Naive B cell (primary cell): ENCODE results near the gene TBC1D24. TPM values are rescaled to one million over a fixed set of nuclear protein-coding genes. Genes with fewer than 3 reads are reported as not detected.

Source experiments
- ATAC-seq, 2 donors: fragments of 150-1000 bp; cut with Tn5 transposase; 2 replicates each; pipeline ENCODE4 v1.10.0; 2021; ENCODE audit warnings: low read depth in 2 of 2, mild to moderate bottlenecking in 2 of 2, moderate library complexity in 2 of 2
- DNase-seq: peaks from one replicate; pipeline ENCODE4 v3.0.0; 2022
- H3K27ac Mint-ChIP-seq, 6 donors: one replicate each; pipeline ENCODE4 v1.8.0; 2020 to 2022; ENCODE audit warnings: mild to moderate bottlenecking in 6 of 6, mixed read lengths in 6 of 6, moderate library complexity in 5 of 6, inconsistent platforms in 2 of 6
- H3K27me3 Mint-ChIP-seq, 3 donors: one replicate each; pipeline ENCODE4 v1.8.0; 2021 to 2022; ENCODE audit warnings: mixed read lengths in 3 of 3, mild to moderate bottlenecking in 1 of 3
- H3K36me3 Mint-ChIP-seq, 2 donors: one replicate each; pipeline ENCODE4 v1.8.0; 2020 to 2022; ENCODE audit warnings: mixed read lengths in 2 of 2, inconsistent platforms in 1 of 2, mild to moderate bottlenecking in 1 of 2
- H3K4me1 Mint-ChIP-seq, 3 donors: one replicate each; pipeline ENCODE4 v1.8.0; 2020 to 2022; ENCODE audit warnings: mixed read lengths in 3 of 3, inconsistent platforms in 1 of 3, mild to moderate bottlenecking in 1 of 3, moderate library complexity in 1 of 3
- H3K4me3 Mint-ChIP-seq, 8 donors: one replicate each; pipeline ENCODE4 v1.8.0; 2020 to 2022; ENCODE audit warnings: mild to moderate bottlenecking in 8 of 8, mixed read lengths in 8 of 8, moderate library complexity in 8 of 8, inconsistent platforms in 2 of 8
- H3K9me3 Mint-ChIP-seq, 7 donors: one replicate each; pipeline ENCODE4 v1.8.0; 2020 to 2022; ENCODE audit warnings: mixed read lengths in 7 of 7, mild to moderate bottlenecking in 5 of 7, inconsistent platforms in 2 of 7, moderate library complexity in 1 of 7
- polyA plus RNA-seq, 6 donors: library from polyadenylated mRNA; unstranded; fragments of 300-500 nt; fragmentation: Illumina TruSeq; gene quantifications; one replicate each; pipeline ENCODE4 v1.2.3, GENCODE V29; 2021; ENCODE audit warnings: low read depth in 6 of 6

The TBC1D24 gene
- polyA plus RNA-seq, 6 donors from 2014 or later: 0.22 to 3.3 (median 2.5) TPM

GRCh38 chr16:2507052-2507659 lies 32.2 kb downstream of the TBC1D24 start:
- Mint-ChIP-seq H3K4me1 (peaks cover 45 to 65% (median 61%) of the 10 kb centered on the region in 3 donors), H3K27ac (peak overlapping the region; percentile 86 to 99 (median 97)), H3K4me3 (peak overlapping the region; percentile 2 to 88 (median 75)), H3K36me3 (no peaks in the 10 kb centered on the region), H3K9me3 (no peaks in the 10 kb centered on the region), H3K27me3 (no peaks in the 10 kb centered on the region)
- ATAC-seq (peak; percentile 88 to 90), DNase-seq (peak; percentile 84)

- Mint-ChIP-seq H3K36me3 (no peaks in the 10 kb centered on the region), H3K4me1 (peaks cover 50 to 70% (median 66%) of the 10 kb centered on the region in 3 donors), H3K27ac (peak overlapping the region; percentile 41 to 99 (median 97)), H3K27me3 (no peaks in the 10 kb centered on the region), H3K9me3 (no peaks in the 10 kb centered on the region), H3K4me3 (peak overlapping the region in 7 of 8 donors; percentile 2 to 90 (median 77))
- DNase-seq: no peak
- peak in 1 of 2 donors; percentile 2 for ATAC-seq
Measured at GRCh38 chr16:2507665-2508064, 32.7 kb downstream of the TBC1D24 start.

GRCh38 chr16:2508722-2509400 lies 33.9 kb downstream of the TBC1D24 start:
- no peaks in the 10 kb centered on the region for H3K36me3 Mint-ChIP-seq
- peak overlapping the region in 7 of 8 donors; percentile 12 to 90 (median 82) for H3K4me3 Mint-ChIP-seq
- H3K9me3 Mint-ChIP-seq: no peaks in the 10 kb centered on the region
- DNase-seq (no peak), ATAC-seq (no peak)
- H3K4me1 Mint-ChIP-seq: peaks cover 54 to 79% (median 74%) of the 10 kb centered on the region in 3 donors
- no peaks in the 10 kb centered on the region for H3K27me3 Mint-ChIP-seq
- peak overlapping the region; percentile 97 to 100 (median 99) for H3K27ac Mint-ChIP-seq

GRCh38 chr16:2511128-2511800 lies 36.3 kb downstream of the TBC1D24 start:
- no peak for ATAC-seq
- Mint-ChIP-seq H3K36me3 (peaks cover 0 to 3% of the 10 kb centered on the region in 2 donors), H3K4me3 (peak overlapping the region in 5 of 8 donors; percentile 42 to 90 (median 64)), H3K27me3 (no peaks in the 10 kb centered on the region), H3K9me3 (no peaks in the 10 kb centered on the region), H3K4me1 (peaks cover 61 to 87% (median 87%) of the 10 kb centered on the region in 3 donors), H3K27ac (peak overlapping the region in 5 of 6 donors; percentile 85 to 100 (median 99))
- DNase-seq: no peak

- Mint-ChIP-seq H3K4me1 (peaks cover 66 to 90% (median 87%) of the 10 kb centered on the region in 3 donors), H3K9me3 (no peaks in the 10 kb centered on the region), H3K27ac (peak overlapping the region; percentile 92 to 100 (median 98)), H3K27me3 (no peaks in the 10 kb centered on the region), H3K36me3 (peaks cover 0 to 9% of the 10 kb centered on the region in 2 donors), H3K4me3 (peak overlapping the region; percentile 81 to 94 (median 90))
- no peak for DNase-seq
- ATAC-seq: no peak
Measured at GRCh38 chr16:2511996-2512734, 37.2 kb downstream of the TBC1D24 start.

- peak overlapping the region; percentile 96 to 100 (median 98) for H3K27ac Mint-ChIP-seq
- DNase-seq (no peak), ATAC-seq (peak in 1 of 2 donors; percentile 2)
- no peaks in the 10 kb centered on the region for H3K9me3 Mint-ChIP-seq
- no peaks in the 10 kb centered on the region for H3K27me3 Mint-ChIP-seq
- H3K4me3 Mint-ChIP-seq: peak overlapping the region; percentile 81 to 94 (median 91)
- H3K36me3 Mint-ChIP-seq: peaks cover 0 to 9% of the 10 kb centered on the region in 2 donors
- H3K4me1 Mint-ChIP-seq: peaks cover 66 to 90% (median 87%) of the 10 kb centered on the region in 3 donors
Measured at GRCh38 chr16:2512735-2513404, 37.9 kb downstream of the TBC1D24 start.

- H3K36me3 Mint-ChIP-seq: peaks cover 0 to 9% of the 10 kb centered on the region in 2 donors
- DNase-seq: peak; percentile 96
- peak within 1 kb of the TSS; percentile 98 to 100 (median 99) for H3K27ac Mint-ChIP-seq
- H3K27me3 Mint-ChIP-seq: no peaks in the 10 kb centered on the region
- H3K9me3 Mint-ChIP-seq: no peaks in the 10 kb centered on the region
- ATAC-seq: peak; percentile 76
- H3K4me1 Mint-ChIP-seq: peaks cover 60 to 88% (median 82%) of the 10 kb centered on the region in 3 donors
- peak within 1 kb of the TSS; percentile 90 to 99 (median 94) for H3K4me3 Mint-ChIP-seq
Measured at GRCh38 chr16:2513405-2514332, 38.7 kb downstream of the TBC1D24 start, which contains the start of gene ATP6V0C. ATP6V0C (plus strand) TSS chr16:2513952; CDS start chr16:2514104, 152 bp downstream.

GRCh38 chr16:2514333-2515179 lies 39.6 kb downstream of the TBC1D24 start:
- Mint-ChIP-seq H3K4me3 (peak overlapping the region; percentile 90 to 99 (median 94)), H3K4me1 (peaks cover 66 to 89% (median 82%) of the 10 kb centered on the region in 3 donors), H3K36me3 (peaks cover 0 to 9% of the 10 kb centered on the region in 2 donors), H3K9me3 (no peaks in the 10 kb centered on the region), H3K27ac (peak overlapping the region; percentile 97 to 99 (median 98)), H3K27me3 (no peaks in the 10 kb centered on the region)
- ATAC-seq (peak; percentile 3 to 4), DNase-seq (no peak)

- no peak for DNase-seq
- Mint-ChIP-seq H3K27me3 (no peaks in the 10 kb centered on the region), H3K4me1 (peaks cover 65 to 88% (median 78%) of the 10 kb centered on the region in 3 donors), H3K4me3 (peak overlapping the region; percentile 90 to 99 (median 94)), H3K36me3 (peaks cover 0 to 9% of the 10 kb centered on the region in 2 donors), H3K9me3 (no peaks in the 10 kb centered on the region), H3K27ac (peak overlapping the region; percentile 97 to 99 (median 98))
- no peak for ATAC-seq
Measured at GRCh38 chr16:2515180-2515851, 40.4 kb downstream of the TBC1D24 start.

GRCh38 chr16:2516391-2517240 lies 41.7 kb downstream of the TBC1D24 start:
- Mint-ChIP-seq H3K4me1 (peaks cover 66 to 87% (median 75%) of the 10 kb centered on the region in 3 donors), H3K27ac (peak overlapping the region; percentile 91 to 99 (median 98)), H3K27me3 (no peaks in the 10 kb centered on the region), H3K9me3 (peaks cover 0 to 3% (median 0%) of the 10 kb centered on the region in 7 donors), H3K36me3 (peaks cover 0 to 9% of the 10 kb centered on the region in 2 donors), H3K4me3 (peak overlapping the region; percentile 90 to 99 (median 94))
- ATAC-seq (no peak), DNase-seq (no peak)
